PC-3 (cell line): ENCODE data around the gene TSKS. TPM values are rescaled to one million over a fixed set of nuclear protein-coding genes. Genes with fewer than 3 reads are reported as not detected.

Source experiments
- ATAC-seq: fragments of 200-7000 bp; cut with Tn5 transposase; 2 replicates; pipeline ENCODE4 v1.9.1; 2020; ENCODE audit warnings: mild to moderate bottlenecking, moderate library complexity
- BruUV-seq: library from RNA; stranded (reverse); fragments of 400-500 nt; replicated peaks from 2 replicates; lab custom pipeline; 2021; lab: Mats Ljungman, UMichigan
- CTCF ChIA-PET: fragments of 300-600 bp; sonication (Branson Sonifier 250); formaldehyde crosslinking; loops from one replicate; lab custom pipeline; 2022; ENCODE audit warnings: antibody characterized with exemption; lab: Charles Lee
- POLR2A ChIA-PET: fragments of 300-600 bp; sonication (Branson Sonifier 250); formaldehyde crosslinking; loops from one replicate; lab custom pipeline; 2022; ENCODE audit warnings: antibody characterized with exemption; ENCODE audit not compliant: unreplicated experiment; lab: Charles Lee
- DNase-seq: peaks from one replicate; pipeline ENCODE4 v3.0.0-alpha.2; 2015
- H2AFZ ChIP-seq: fragments of 300-600 bp; sonication (generic); 2 replicates; pipeline ENCODE4 v1.6.0; 2016; ENCODE audit warnings: antibody characterized with exemption, low read length
- H3F3A ChIP-seq: fragments of 300-600 bp; sonication (generic); one replicate; pipeline ENCODE4 v1.6.0; 2017; ENCODE audit warnings: antibody characterized with exemption, low read length, control low read depth, mild to moderate bottlenecking; ENCODE audit not compliant: unreplicated experiment
- H3K27ac ChIP-seq: fragments of 300-600 bp; sonication (generic); 2 replicates; pipeline ENCODE4 v1.5.1; 2016; ENCODE audit warnings: mild to moderate bottlenecking, low read length
- H3K27me3 ChIP-seq: fragments of 300-600 bp; sonication (generic); 2 replicates; pipeline ENCODE4 v1.6.1; 2016; ENCODE audit warnings: low read length, mixed read lengths
- H3K36me3 ChIP-seq: fragments of 300-600 bp; sonication (generic); 2 replicates; pipeline ENCODE4 v1.6.1; 2016; ENCODE audit warnings: low read depth, mixed run types, low read length, mixed read lengths
- H3K4me1 ChIP-seq: fragments of 300-600 bp; sonication (generic); 2 replicates; pipeline ENCODE4 v1.5.1; 2016; ENCODE audit warnings: low read length; ENCODE audit not compliant: insufficient read depth
- H3K4me2 ChIP-seq: fragments of 300-600 bp; sonication (generic); 2 replicates; pipeline ENCODE4 v1.6.0; 2016; ENCODE audit warnings: low read length
- H3K4me3 ChIP-seq: fragments of 300-600 bp; sonication (generic); 2 replicates; pipeline ENCODE4 v1.5.1; 2016; ENCODE audit warnings: mild to moderate bottlenecking, low read length, mixed read lengths
- H3K79me2 ChIP-seq: fragments of 300-600 bp; sonication (generic); 2 replicates; pipeline ENCODE4 v1.6.1; 2017; ENCODE audit warnings: low read length, mixed read lengths
- H3K9ac ChIP-seq: fragments of 300-600 bp; sonication (generic); 2 replicates; pipeline ENCODE4 v1.6.0; 2016; ENCODE audit warnings: mild to moderate bottlenecking, low read length
- H3K9me2 ChIP-seq: fragments of 300-600 bp; sonication (generic); replicated peaks from 2 replicates; pipeline ENCODE4 v1.6.1; 2016; ENCODE audit warnings: mixed run types, low read length, mixed read lengths
- H3K9me3 ChIP-seq: fragments of 300-600 bp; sonication (generic); 2 replicates; pipeline ENCODE4 v1.6.1; 2016; ENCODE audit warnings: low read length, mixed read lengths
- H4K20me1 ChIP-seq: fragments of 300-600 bp; sonication (generic); 2 replicates; pipeline ENCODE4 v1.6.1; 2016; ENCODE audit warnings: low read length, mixed read lengths
- EZH2 ChIP-seq: fragments of 300-600 bp; sonication (generic); IDR thresholded peaks from one replicate; pipeline ENCODE4 v1.6.1; 2017; ENCODE audit warnings: antibody characterized with exemption, mild to moderate bottlenecking, low read length; ENCODE audit not compliant: unreplicated experiment
- EZH2phosphoT487 ChIP-seq: fragments of 300-600 bp; sonication (generic); IDR thresholded peaks from 2 replicates; pipeline ENCODE4 v1.6.1; 2018; ENCODE audit warnings: mild to moderate bottlenecking, antibody characterized with exemption, low read length, borderline replicate concordance
- intact Hi-C: fragments of 100-400 bp; cut with micrococcal nuclease; formaldehyde crosslinking; loops from 2 replicates; pipeline ENCODE4 v1.9.0; 2023
- total RNA-seq: library from RNA; depleted of rRNA; stranded (reverse); fragments of >200 nt; gene quantifications from 2 replicates; pipeline ENCODE4 v1.2.3, GENCODE V29; 2014
- TF ChIP-seq, protein P1 (sequence below): fragments of 300-600 bp; sonication (generic); conservative IDR thresholded peaks from 2 replicates; pipeline ENCODE4 v1.5.1; 2017; ENCODE audit warnings: antibody characterized with exemption, low read depth, mild to moderate bottlenecking, low read length

Gene TSKS
- total RNA-seq, 1 experiment from 2014 or later, result not detected

DNA sequence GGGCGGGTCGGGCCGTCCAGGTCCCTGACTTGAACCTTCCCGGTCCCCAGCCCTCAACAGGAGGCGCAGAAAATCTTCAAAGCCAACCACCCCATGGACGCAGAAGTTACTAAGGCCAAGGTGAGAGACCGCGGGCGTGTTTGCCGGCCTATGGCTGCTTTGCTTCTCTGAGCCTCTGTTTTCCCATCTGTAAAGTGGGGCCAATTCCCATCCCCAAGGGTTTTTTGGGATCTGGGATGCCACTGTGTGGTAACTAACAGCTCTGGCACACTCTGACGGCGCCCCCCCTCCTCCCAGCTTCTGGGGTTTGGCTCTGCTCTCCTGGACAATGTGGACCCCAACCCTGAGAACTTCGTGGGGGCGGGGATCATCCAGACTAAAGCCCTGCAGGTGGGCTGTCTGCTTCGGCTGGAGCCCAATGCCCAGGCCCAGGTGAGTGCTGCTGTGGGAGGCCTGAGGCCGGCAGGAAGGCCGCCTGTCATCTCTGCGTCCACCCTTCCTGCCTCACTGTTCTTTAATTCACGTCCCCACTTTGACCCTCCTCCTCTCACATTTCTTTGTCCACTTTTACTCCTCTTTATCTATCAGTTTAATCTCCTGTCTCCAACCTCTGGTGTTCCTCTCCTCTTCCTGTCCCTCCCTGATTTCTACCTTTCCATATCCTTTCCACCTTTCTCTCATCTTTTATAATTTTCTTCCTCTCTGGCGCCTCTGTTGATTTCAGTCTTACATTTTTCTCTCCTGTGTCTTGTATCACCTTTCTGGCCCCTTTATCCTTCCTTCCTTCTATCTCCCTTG, 42.9 kb upstream of the TSKS start:
- intact Hi-C loops, result loop anchor here (5.0 kb wide), 2 partner anchors 114 to 129 kb away; partner anchors contain the start of genes CPT1C and PRMT1
- CTCF ChIA-PET, result no interaction called here
- Histone ChIP-seq H3F3A (peaks cover 7% of the 10 kb centered on the region), H3K27ac (no peak overlapping the region), H3K4me1 (peaks cover 8% of the 10 kb centered on the region), H3K79me2 (no peaks in the 10 kb centered on the region), H3K4me3 (no peak overlapping the region), H3K27me3 (no peaks in the 10 kb centered on the region), H3K9me3 (no peaks in the 10 kb centered on the region), H3K36me3 (peaks cover 22% of the 10 kb centered on the region), H3K9ac (no peak overlapping the region), H2AFZ (no peak overlapping the region), H3K9me2 (no peaks in the 10 kb centered on the region), H3K4me2 (no peak overlapping the region), H4K20me1 (no peaks in the 10 kb centered on the region)
- POLR2A ChIA-PET, result no interaction called here
- DNase-seq, result no peak
- no peak for TF ChIP-seq EZH2
- TF ChIP-seq, protein P1, sequence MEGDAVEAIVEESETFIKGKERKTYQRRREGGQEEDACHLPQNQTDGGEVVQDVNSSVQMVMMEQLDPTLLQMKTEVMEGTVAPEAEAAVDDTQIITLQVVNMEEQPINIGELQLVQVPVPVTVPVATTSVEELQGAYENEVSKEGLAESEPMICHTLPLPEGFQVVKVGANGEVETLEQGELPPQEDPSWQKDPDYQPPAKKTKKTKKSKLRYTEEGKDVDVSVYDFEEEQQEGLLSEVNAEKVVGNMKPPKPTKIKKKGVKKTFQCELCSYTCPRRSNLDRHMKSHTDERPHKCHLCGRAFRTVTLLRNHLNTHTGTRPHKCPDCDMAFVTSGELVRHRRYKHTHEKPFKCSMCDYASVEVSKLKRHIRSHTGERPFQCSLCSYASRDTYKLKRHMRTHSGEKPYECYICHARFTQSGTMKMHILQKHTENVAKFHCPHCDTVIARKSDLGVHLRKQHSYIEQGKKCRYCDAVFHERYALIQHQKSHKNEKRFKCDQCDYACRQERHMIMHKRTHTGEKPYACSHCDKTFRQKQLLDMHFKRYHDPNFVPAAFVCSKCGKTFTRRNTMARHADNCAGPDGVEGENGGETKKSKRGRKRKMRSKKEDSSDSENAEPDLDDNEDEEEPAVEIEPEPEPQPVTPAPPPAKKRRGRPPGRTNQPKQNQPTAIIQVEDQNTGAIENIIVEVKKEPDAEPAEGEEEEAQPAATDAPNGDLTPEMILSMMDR, result no peak
- TF ChIP-seq EZH2phosphoT487, result no peak
- no peak for ATAC-seq
- no TSS peak for BruUV-seq

DNA sequence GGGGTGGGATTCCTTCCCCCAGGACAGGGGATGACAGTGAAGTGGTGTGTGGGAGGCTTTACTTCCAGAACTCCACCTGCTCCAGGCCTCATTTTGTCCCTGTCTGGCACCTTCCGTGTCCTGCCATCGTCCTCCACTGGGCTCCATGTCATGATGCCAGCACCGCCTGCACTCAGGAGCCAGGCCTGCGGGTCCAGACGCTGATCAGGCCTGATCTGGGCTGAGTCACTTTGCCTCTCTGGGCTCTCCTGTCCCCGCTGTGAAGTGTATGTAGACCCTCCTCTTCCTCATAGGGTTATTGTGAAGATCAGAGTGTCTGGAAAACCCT, 40.4 kb upstream of the TSKS start:
- H3K9ac ChIP-seq, result no peak overlapping the region
- no peak overlapping the region for H2AFZ ChIP-seq
- H3F3A ChIP-seq, result peaks cover 7% of the 10 kb centered on the region
- H3K27ac ChIP-seq, result no peak overlapping the region
- H3K9me3 ChIP-seq, result no peaks in the 10 kb centered on the region
- H3K4me2 ChIP-seq, result no peak overlapping the region
- no peak overlapping the region for H3K4me3 ChIP-seq
- H3K79me2 ChIP-seq, result no peaks in the 10 kb centered on the region
- ATAC-seq (no peak), DNase-seq (no peak)
- intact Hi-C loops, result no loop called here
- no TSS peak for BruUV-seq
- peaks cover 44% of the 10 kb centered on the region for H3K36me3 ChIP-seq
- ChIA-PET POLR2A (no interaction called here), CTCF (no interaction called here)
- H4K20me1 ChIP-seq, result no peaks in the 10 kb centered on the region
- H3K9me2 ChIP-seq, result no peaks in the 10 kb centered on the region
- TF ChIP-seq EZH2 (no peak), EZH2phosphoT487 (no peak)
- TF ChIP-seq, protein P1, result no peak
- no peaks in the 10 kb centered on the region for H3K27me3 ChIP-seq
- no peaks in the 10 kb centered on the region for H3K4me1 ChIP-seq

DNA sequence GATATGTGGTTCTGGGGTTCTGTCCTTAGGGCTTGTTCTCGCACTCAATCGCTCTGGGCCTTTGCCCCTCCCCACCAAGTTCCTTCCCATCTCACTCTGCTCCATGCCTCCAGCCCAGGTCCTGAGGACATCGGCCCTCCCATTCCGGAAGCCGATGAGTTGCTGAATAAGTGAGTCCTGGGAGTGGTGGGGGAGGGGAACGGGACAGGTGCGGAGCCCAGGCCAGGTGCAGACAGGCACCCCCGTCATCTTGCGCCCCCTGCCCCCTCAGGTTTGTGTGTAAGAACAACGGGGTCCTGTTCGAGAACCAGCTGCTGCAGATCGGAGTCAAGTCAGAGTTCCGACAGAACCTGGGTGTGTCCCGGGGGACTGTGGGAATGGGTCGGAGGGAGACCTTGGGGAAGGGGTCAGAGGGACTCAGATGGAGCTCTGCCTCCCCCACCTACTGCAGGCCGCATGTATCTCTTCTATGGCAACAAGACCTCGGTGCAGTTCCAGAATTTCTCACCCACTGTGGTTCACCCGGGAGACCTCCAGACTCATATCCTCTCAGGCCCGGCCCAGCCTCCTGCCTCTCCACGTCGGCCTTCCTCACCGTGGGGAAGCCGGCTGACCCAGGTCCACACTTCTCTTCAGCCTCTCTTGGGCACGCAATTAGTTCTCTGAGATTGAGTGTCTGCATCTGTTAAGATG, 39.9 kb upstream of the TSKS start:
- Histone ChIP-seq H3K4me3 (no peak overlapping the region), H3K4me1 (no peaks in the 10 kb centered on the region), H3K9me2 (no peaks in the 10 kb centered on the region), H3K27ac (no peak overlapping the region), H3F3A (peaks cover 7% of the 10 kb centered on the region), H2AFZ (no peak overlapping the region), H3K36me3 (peaks cover 46% of the 10 kb centered on the region), H3K9ac (no peak overlapping the region), H3K4me2 (no peak overlapping the region), H3K79me2 (no peaks in the 10 kb centered on the region), H4K20me1 (no peaks in the 10 kb centered on the region), H3K9me3 (no peaks in the 10 kb centered on the region), H3K27me3 (no peaks in the 10 kb centered on the region)
- no peak for TF ChIP-seq EZH2phosphoT487
- no peak for TF ChIP-seq EZH2
- TF ChIP-seq, protein P1, result no peak
- intact Hi-C loops, result no loop called here
- ChIA-PET POLR2A (no interaction called here), CTCF (no interaction called here)
- BruUV-seq, result no TSS peak
- ATAC-seq, result no peak
- no peak for DNase-seq
